Activated CD4-positive, CD25-positive, alpha-beta regulatory T cell treated with anti-CD3 and anti-CD28 coated beads, Interleukin-2, amount 50 U/mL, for 24 hours (primary cell): ENCODE data around the gene BOK.
"Not testable (repeated sequence)": the region's sequence is repeated elsewhere in the genome, so short reads cannot be mapped to it uniquely, and the experiment has no call there.

Source experiments
- ATAC-seq, 2 donors: fragments of 150-1000 bp; cut with Tn5 transposase; one replicate each; pipeline ENCODE4 v1.10.0; 2021; ENCODE audit warnings: mild to moderate bottlenecking in 1 of 2, moderate library complexity in 1 of 2

Gene BOK

GRCh38 chr2:241573741-241574140 is 15.2 kb downstream of the BOK start:
- ATAC-seq, result no peak

- no peak for ATAC-seq
These were observed 16.5 kb downstream of the BOK start for GRCh38 chr2:241574911-241575623.

GRCh38 chr2:241575624-241576292 is 17.2 kb downstream of the BOK start:
- ATAC-seq, result no peak

GRCh38 chr2:241576293-241576654 is 17.7 kb downstream of the BOK start:
- ATAC-seq, result no peak

- no peak for ATAC-seq
These were observed 19.0 kb downstream of the BOK start for GRCh38 chr2:241577413-241578122.

- ATAC-seq, result no peak
These were observed 20.7 kb downstream of the BOK start for GRCh38 chr2:241579281-241579680.

- ATAC-seq, result no peak
These were observed 23.8 kb downstream of the BOK start for GRCh38 chr2:241582328-241582727.

- no peak for ATAC-seq
These were observed 24.3 kb downstream of the BOK start for GRCh38 chr2:241582806-241583205.

GRCh38 chr2:241584436-241584835 is 25.9 kb downstream of the BOK start:
- no peak for ATAC-seq

- ATAC-seq, result no peak
These were observed 28.2 kb downstream of the BOK start for GRCh38 chr2:241586564-241587264.

- not testable (repeated sequence) for ATAC-seq
These were observed 31.3 kb downstream of the BOK start for GRCh38 chr2:241589863-241590262.

- not testable (repeated sequence) for ATAC-seq
These were observed 32.2 kb downstream of the BOK start for GRCh38 chr2:241590496-241591455.

GRCh38 chr2:241592126-241592845 is 33.7 kb downstream of the BOK start:
- ATAC-seq, result no peak

GRCh38 chr2:241593271-241593670 is 34.7 kb downstream of the BOK start:
- ATAC-seq, result no peak

GRCh38 chr2:241595600-241596140 is 37.1 kb downstream of the BOK start:
- peak in 1 of 2 donors; percentile 36 for ATAC-seq

GRCh38 chr2:241597561-241597960 is 39.0 kb downstream of the BOK start:
- no peak for ATAC-seq

GRCh38 chr2:241598061-241598460 is 39.5 kb downstream of the BOK start:
- no peak for ATAC-seq

GRCh38 chr2:241598487-241598886 is 39.9 kb downstream of the BOK start:
- no peak for ATAC-seq

- no peak for ATAC-seq
These were observed 41.1 kb downstream of the BOK start for GRCh38 chr2:241599615-241600014.

GRCh38 chr2:241601841-241602240 is 43.3 kb downstream of the BOK start:
- no peak for ATAC-seq

GRCh38 chr2:241602720-241603119 is 44.2 kb downstream of the BOK start:
- ATAC-seq, result no peak
